ENCODE measurements around the gene AGAP5. TPM values are rescaled to one million over a fixed set of nuclear protein-coding genes. Genes with fewer than 3 reads are reported as not detected.

AGAP5 gene
- total and polyA plus RNA-seq, 10 of the 15 experiments (the other 5 are each of a cell fraction or from before 2014, with no cell fraction given): 0.68 to 8.5 (median 6.7) TPM; not detected in 1

GRCh38 chr10:73643362-73643761, 54.5 kb downstream of the AGAP5 start:
- BruUV-seq (replicated peaks): no TSS peak
- intact Hi-C loops (cut with micrococcal nuclease; ENCODE audit: unreplicated experiment) (no loop called here), in situ Hi-C loops (cut with MboI) (loop anchor here (5.0 kb wide), 2 partner anchors 111 to 386 kb away; no protein-coding TSS in a partner anchor)
- H3K9ac ChIP-seq (ENCODE audit: control insufficient read depth, insufficient read depth, low read length): no peak overlapping the region
- TF ChIP-seq IKZF2 (IDR thresholded peaks at IDR 0.05) (no peak), RELB (IDR thresholded peaks at IDR 0.05; ENCODE audit: low read depth) (no peak), MXI1 (IDR thresholded peaks at IDR 0.05; ENCODE audit: low read depth, low read length) (no peak), POLR2A (IDR thresholded peaks at IDR 0.05; ENCODE audit: low read depth, low read length) (no peak), RELA (IDR thresholded peaks at IDR 0.05; ENCODE audit: borderline replicate concordance, partially characterized antibody) (no peak), RBBP5 (conservative IDR thresholded peaks at IDR 0.05) (no peak), NFIC (IDR thresholded peaks at IDR 0.05; ENCODE audit: low read depth, low read length) (no peak), SPI1 (IDR thresholded peaks at IDR 0.05; ENCODE audit: borderline replicate concordance, insufficient read depth, low read depth, low read length) (no peak)
- H3K27me3 ChIP-seq (replicated peaks in 1 of 2; ENCODE audit: control insufficient read depth in 2 of 2, insufficient read depth in 2 of 2, low read length in 1 of 2): no peaks in the 10 kb centered on the region
- DNase-seq (ENCODE audit: low read depth, low spot score): no peak
- ChIA-PET CTCF (interaction anchor here (0.7 to 5.2 kb wide), 45 partner anchors 8 to 473 kb away, joined by 3 to 163 read pairs (median 5); partner anchors contain the start of genes CFAP70 and USP54), POLR2A (interaction anchor here (0.6 to 1.1 kb wide), 5 partner anchors 16 to 135 kb away, joined by 3 to 5 read pairs (median 4); no protein-coding TSS in a partner anchor), SMC1A (ENCODE audit: uncharacterized antibody, unreplicated experiment) (interaction anchor here (0.6 to 5.6 kb wide), 29 partner anchors 8 to 392 kb away, joined by 3 to 134 read pairs (median 4); partner anchors contain the start of gene SYNPO2L), RAD21 (ENCODE audit: unreplicated experiment) (interaction anchor here (0.7 to 5.4 kb wide), 20 partner anchors 10 to 546 kb away, joined by 3 to 96 read pairs (median 4); partner anchors contain the start of genes P4HA1, PPP3CB and SYNPO2L)
- FAIRE-seq: no peak
- peak; percentile 7; the same call in 1 of the 3 replicates for ATAC-seq
- no peaks in the 10 kb centered on the region for H3K36me3 ChIP-seq (ENCODE audit: control insufficient read depth in 2 of 2, insufficient read depth in 2 of 2, low read length in 1 of 2)
- no peak overlapping the region for H3K4me2 ChIP-seq (ENCODE audit: control insufficient read depth, insufficient read depth)
- no peaks in the 10 kb centered on the region for H3K79me2 ChIP-seq (ENCODE audit: control insufficient read depth, insufficient read depth, low read length)
- peaks cover 18% of the 10 kb centered on the region for H3K4me1 ChIP-seq (ENCODE audit: control insufficient read depth, insufficient read depth, low read length)
- H3K4me3 ChIP-seq: no peak overlapping the region
- H4K20me1 ChIP-seq (ENCODE audit: control insufficient read depth, insufficient read depth): no peaks in the 10 kb centered on the region
- peak overlapping the region; percentile 82 for H2AFZ ChIP-seq (ENCODE audit: control insufficient read depth, low read depth, low read length)
- 3% methylated on average over 2 of the region's 2 CpGs for WGBS (ENCODE audit: insufficient coverage, insufficient replicate concordance, low lambda C conversion rate, missing lambda C conversion rate)
- H3K9me3 ChIP-seq (replicated peaks; ENCODE audit: control insufficient read depth, insufficient read depth, low read length): no peaks in the 10 kb centered on the region
- no peak overlapping the region for H3K27ac ChIP-seq (ENCODE audit: control insufficient read depth, insufficient read depth)
